Neuron (in vitro differentiated cells): ENCODE measurements around the gene TMEM115.
"Not testable (repeated sequence)": the region's sequence is repeated elsewhere in the genome, so short reads cannot be mapped to it uniquely, and the experiment has no call there.

Source experiments
- H2AFZ ChIP-seq: one replicate; pipeline ENCODE4 v1.6.1; 2013; ENCODE audit warnings: low read depth, mild to moderate bottlenecking, inconsistent platforms, low read length, moderate library complexity
- H3K27me3 ChIP-seq: one replicate; pipeline ENCODE4 v1.6.1; 2013; ENCODE audit warnings: low read length; ENCODE audit not compliant: insufficient read depth
- H3K36me3 ChIP-seq: one replicate; pipeline ENCODE4 v1.6.1; 2013; ENCODE audit warnings: low read length; ENCODE audit not compliant: insufficient read depth
- H3K4me1 ChIP-seq: one replicate; pipeline ENCODE4 v1.6.1; 2013; ENCODE audit warnings: low read length; ENCODE audit not compliant: insufficient read depth
- H3K4me3 ChIP-seq: 2 replicates; pipeline ENCODE4 v1.5.1; 2013; ENCODE audit warnings: mild to moderate bottlenecking, low read length, moderate library complexity
- H3K9me3 ChIP-seq: one replicate; pipeline ENCODE4 v1.6.1; 2013; ENCODE audit warnings: low read length

Gene TMEM115

DNA sequence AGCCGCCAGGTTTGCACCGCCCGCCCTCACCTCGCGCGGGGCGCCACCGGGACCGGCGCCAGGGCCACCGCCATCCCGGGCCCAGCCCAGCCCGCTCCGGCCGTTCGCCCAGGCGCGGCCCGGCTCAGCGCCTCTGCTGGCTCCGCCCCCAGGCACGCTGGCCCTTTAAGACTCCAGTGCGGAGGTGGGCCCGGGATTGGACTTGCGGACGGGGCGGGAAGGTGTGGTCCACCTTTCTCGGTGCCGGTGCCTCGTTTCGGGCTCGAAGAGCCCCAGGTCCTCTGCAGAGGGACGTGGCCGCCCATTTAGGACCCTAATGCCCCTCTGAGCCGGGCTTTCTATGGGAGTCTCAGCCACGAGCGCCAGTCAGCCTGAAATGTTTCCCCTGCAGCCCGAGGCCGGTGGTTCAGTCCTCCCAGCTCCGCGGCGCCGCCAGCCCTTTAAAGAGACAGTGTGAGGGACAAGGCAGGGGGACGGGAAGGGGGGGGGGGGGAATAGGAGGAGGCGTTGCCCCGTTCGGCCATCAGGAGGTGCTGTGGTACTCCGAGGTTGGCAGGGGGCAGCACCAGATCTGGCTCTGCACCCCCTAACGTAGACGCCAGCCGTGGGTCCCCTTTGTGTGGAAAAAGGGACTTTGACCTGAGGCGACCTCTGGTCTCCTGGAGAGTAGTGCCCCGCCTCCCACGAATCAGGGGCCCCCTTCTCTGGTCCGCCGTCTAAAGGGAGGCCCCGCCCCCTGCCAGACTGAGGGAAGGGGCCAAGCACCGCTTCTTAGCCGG, 37.8 kb downstream of the TMEM115 start:
- H3K9me3 ChIP-seq = peaks cover under 1% of the 10 kb centered on the region
- no peaks in the 10 kb centered on the region for H3K27me3 ChIP-seq
- peak overlapping the region; percentile 36 for H2AFZ ChIP-seq
- peaks cover 30% of the 10 kb centered on the region for H3K4me1 ChIP-seq
- peaks cover 45% of the 10 kb centered on the region for H3K36me3 ChIP-seq
- peak overlapping the region; percentile 74 for H3K4me3 ChIP-seq

DNA sequence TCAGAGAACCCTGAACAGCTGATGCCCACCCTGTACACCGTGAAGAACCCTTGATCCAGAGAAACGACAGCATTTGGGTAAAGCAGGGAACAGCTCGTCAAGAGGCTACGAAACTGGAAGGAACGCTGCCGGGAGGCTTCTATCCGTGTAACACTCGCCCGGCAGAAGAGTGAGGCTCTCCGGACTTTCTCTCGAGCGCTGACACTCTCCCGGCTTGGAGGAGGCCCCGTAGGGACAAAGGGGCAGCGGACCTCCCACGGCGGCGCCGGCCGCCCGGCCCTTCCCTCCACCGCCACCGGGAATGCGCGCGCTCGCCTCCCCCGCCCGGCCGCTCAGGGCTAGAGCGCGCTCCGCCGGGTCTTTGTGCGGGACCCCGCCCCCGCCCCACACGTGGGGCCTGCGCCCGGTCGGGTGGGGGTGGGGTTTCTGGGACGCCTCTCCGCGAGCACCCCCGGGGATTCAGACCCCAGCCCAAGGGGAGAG, 38.4 kb downstream of the TMEM115 start:
- peaks cover 30% of the 10 kb centered on the region for H3K4me1 ChIP-seq

GRCh38 chr3:50319894-50320625, 39.3 kb downstream of the TMEM115 start:
- Histone ChIP-seq H3K9me3 (peaks cover 2% of the 10 kb centered on the region), H3K4me1 (peaks cover 30% of the 10 kb centered on the region), H3K4me3 (peak overlapping the region; percentile 74), H2AFZ (no peak overlapping the region), H3K36me3 (peaks cover 37% of the 10 kb centered on the region), H3K27me3 (no peaks in the 10 kb centered on the region)

More for the DNA sequence above, 38.4 kb downstream of the TMEM115 start:
- Histone ChIP-seq H2AFZ (peak overlapping the region; percentile 36), H3K36me3 (peaks cover 44% of the 10 kb centered on the region), H3K4me3 (peak overlapping the region; percentile 74), H3K9me3 (peaks cover 2% of the 10 kb centered on the region), H3K27me3 (no peaks in the 10 kb centered on the region)

DNA sequence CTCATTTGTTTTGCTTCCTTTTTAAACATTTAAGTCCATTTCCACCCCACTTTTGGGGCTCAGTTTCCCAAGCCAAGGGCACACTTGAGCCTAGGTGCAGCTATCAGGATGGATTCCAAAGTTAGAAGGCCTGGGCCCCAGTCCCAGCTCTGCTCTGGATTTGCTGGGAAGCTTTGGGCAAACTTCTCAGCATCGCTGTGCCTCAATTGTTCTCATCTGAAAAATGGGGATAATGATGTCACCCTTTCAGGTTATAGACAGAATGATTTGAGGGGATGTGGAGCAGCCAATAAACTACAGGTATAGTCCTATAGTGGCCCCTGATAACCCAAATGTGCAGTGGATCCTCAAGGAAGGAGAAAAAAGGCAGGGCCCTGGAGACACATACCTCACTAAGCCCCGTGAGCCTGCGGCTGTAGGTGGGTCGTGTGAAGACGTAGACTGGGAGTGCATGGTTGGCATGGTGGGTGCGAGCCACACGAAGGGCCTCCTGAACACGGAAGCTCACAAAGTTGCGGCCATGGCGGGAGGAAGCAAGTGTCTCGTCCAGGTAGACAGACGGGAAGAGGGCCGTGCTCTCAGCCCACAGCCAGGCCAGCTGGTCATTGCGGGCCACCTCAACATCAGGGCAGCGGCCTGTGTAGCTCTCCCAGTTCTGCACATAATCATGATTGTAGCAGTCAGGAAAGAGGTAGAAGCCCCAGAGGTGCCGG, 40.0 kb downstream of the TMEM115 start:
- Histone ChIP-seq H3K36me3 (peaks cover 38% of the 10 kb centered on the region), H3K27me3 (no peaks in the 10 kb centered on the region)

GRCh38 chr3:50318615-50319014, 40.7 kb downstream of the TMEM115 start:
- Histone ChIP-seq H3K4me1 (peaks cover 25% of the 10 kb centered on the region), H2AFZ (no peak overlapping the region), H3K4me3 (no peak overlapping the region), H3K27me3 (no peaks in the 10 kb centered on the region), H3K9me3 (peaks cover 2% of the 10 kb centered on the region), H3K36me3 (peaks cover 42% of the 10 kb centered on the region)

More for the DNA sequence above, 40.0 kb downstream of the TMEM115 start:
- peaks cover 26% of the 10 kb centered on the region for H3K4me1 ChIP-seq
- peaks cover 2% of the 10 kb centered on the region for H3K9me3 ChIP-seq
- H3K4me3 ChIP-seq = no peak overlapping the region
- H2AFZ ChIP-seq = no peak overlapping the region

- no peak overlapping the region for H3K4me3 ChIP-seq
- peaks cover 43% of the 10 kb centered on the region for H3K36me3 ChIP-seq
- H3K4me1 ChIP-seq = peaks cover 25% of the 10 kb centered on the region
- H2AFZ ChIP-seq = no peak overlapping the region
- H3K9me3 ChIP-seq = peaks cover 2% of the 10 kb centered on the region
- H3K27me3 ChIP-seq = no peaks in the 10 kb centered on the region
Observed at GRCh38 chr3:50318163-50318562, 41.2 kb downstream of the TMEM115 start.

DNA sequence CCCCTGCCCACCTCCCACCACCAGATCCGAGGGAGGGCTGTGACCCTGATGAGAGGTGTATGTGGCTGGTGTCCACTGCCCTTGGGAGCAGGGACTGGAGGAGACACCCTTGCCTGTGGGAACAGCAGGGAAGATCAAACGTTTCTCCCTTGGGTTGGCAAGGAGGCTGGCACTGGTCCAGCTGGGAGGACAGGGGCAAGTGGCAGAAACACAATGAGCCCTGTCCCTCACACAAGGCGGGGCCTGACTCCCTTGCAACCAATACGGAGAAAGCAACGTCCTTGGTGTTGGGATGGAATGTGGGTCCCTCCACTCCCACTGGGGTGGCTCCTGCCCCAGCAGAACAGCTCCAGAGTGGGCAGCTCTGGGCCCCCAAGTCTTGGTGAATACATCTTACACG, 42.0 kb downstream of the TMEM115 start:
- peaks cover 44% of the 10 kb centered on the region for H3K36me3 ChIP-seq
- no peak overlapping the region for H2AFZ ChIP-seq
- H3K9me3 ChIP-seq = peaks cover 2% of the 10 kb centered on the region
- peaks cover 25% of the 10 kb centered on the region for H3K4me1 ChIP-seq
- H3K27me3 ChIP-seq = no peaks in the 10 kb centered on the region
- no peak overlapping the region for H3K4me3 ChIP-seq

DNA sequence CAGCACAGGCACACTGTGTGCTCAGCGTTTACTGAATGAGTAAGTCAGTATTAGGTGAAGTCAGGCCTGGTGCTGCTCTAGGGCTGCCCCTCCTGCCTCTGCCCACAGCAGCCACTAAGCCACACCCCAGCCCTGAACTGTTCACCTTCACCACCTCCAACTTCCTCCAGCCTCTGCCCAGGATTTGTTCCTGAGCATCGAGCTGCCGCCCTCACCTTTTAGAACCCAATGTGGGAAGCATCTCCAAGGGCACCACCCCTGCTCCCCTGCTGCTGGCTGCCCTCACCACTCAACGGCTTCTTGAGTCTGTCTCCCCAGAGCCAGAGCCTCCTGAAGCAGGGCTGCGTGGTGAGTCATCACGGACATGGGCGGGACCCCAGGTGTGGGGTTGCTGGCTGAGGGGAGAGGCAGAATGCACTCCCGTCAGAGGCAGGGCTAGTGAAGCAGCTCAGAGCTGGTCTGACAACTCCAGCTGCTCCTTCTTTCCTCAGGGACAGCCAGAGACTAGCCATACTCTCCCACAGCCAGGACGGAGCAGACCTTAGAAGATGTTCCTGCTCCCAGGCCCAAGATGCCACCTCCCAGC, 42.6 kb downstream of the TMEM115 start:
- Histone ChIP-seq H3K27me3 (no peaks in the 10 kb centered on the region), H3K4me1 (peaks cover 20% of the 10 kb centered on the region), H3K4me3 (no peak overlapping the region), H3K9me3 (peaks cover 2% of the 10 kb centered on the region), H2AFZ (no peak overlapping the region), H3K36me3 (peaks cover 44% of the 10 kb centered on the region)

- H3K4me1 ChIP-seq = peaks cover 10% of the 10 kb centered on the region
- peaks cover 41% of the 10 kb centered on the region for H3K36me3 ChIP-seq
- H3K4me3 ChIP-seq = no peak overlapping the region
- H3K27me3 ChIP-seq = no peaks in the 10 kb centered on the region
- H2AFZ ChIP-seq = no peak overlapping the region
- peaks cover 2% of the 10 kb centered on the region for H3K9me3 ChIP-seq
Observed at GRCh38 chr3:50314816-50315215, 44.5 kb downstream of the TMEM115 start.

GRCh38 chr3:50314342-50314741, 45.0 kb downstream of the TMEM115 start:
- Histone ChIP-seq H3K9me3 (peaks cover 6% of the 10 kb centered on the region), H3K4me3 (no peak overlapping the region), H2AFZ (no peak overlapping the region), H3K36me3 (peaks cover 39% of the 10 kb centered on the region), H3K4me1 (peaks cover 5% of the 10 kb centered on the region), H3K27me3 (no peaks in the 10 kb centered on the region)

DNA sequence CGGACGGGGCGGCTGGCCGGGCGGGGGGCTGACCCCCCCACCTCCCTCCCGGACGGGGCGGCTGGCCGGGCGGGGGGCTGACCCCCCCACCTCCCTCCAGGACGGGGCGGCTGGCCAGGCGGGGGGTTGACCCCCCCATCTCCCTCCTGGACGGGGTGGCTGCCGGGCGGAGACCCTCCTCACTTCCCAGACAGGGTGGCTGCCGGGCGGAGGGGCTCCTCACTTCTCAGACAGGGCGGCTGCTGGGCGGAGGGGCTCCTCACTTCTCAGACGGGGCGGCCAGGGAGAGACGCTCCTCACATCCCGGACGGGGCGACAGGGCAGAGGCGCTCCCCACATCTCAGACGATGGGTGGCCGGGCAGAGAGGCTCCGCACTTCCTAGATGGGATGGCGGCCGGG, 47.3 kb downstream of the TMEM115 start:
- not testable (repeated sequence) for H2AFZ ChIP-seq, H3K27me3 ChIP-seq, H3K4me3 ChIP-seq, H3K4me1 ChIP-seq
- Histone ChIP-seq H3K9me3 (peaks cover 10% of the 10 kb centered on the region), H3K36me3 (peaks cover 19% of the 10 kb centered on the region)
